CD8-positive, alpha-beta memory T cell (primary cell): ENCODE data around the gene SMC6. TPM values are rescaled to one million over a fixed set of nuclear protein-coding genes. Genes with fewer than 3 reads are reported as not detected.

ENCODE experiments used
- CTCF ChIA-PET: fragments of 350-600 bp; sonication (Branson Sonifier 250); formaldehyde crosslinking; loops from one replicate; lab custom pipeline; 2021; ENCODE audit warnings: antibody characterized with exemption; lab: Charles Lee
- POLR2A ChIA-PET: fragments of 350-600 bp; sonication (Branson Sonifier 250); formaldehyde crosslinking; loops from one replicate; lab custom pipeline; 2021; ENCODE audit warnings: antibody characterized with exemption; lab: Charles Lee
- DNase-seq, 5 donors: peaks; one replicate each; pipeline versions ENCODE4 v3.0.0 to v3.0.0-alpha.2; 2020 to 2022; ENCODE audit warnings: mixed read lengths in 1 of 5
- H3K27ac ChIP-seq: one replicate; pipeline ENCODE4 v1.7.0; 2013; ENCODE audit warnings: low read depth, mild to moderate bottlenecking, low read length, moderate library complexity
- H3K27me3 ChIP-seq: 2 replicates; pipeline ENCODE4 v1.7.0; 2013; ENCODE audit warnings: low read length, mild to moderate bottlenecking; ENCODE audit not compliant: insufficient read depth, poor library complexity, severe bottlenecking
- H3K36me3 ChIP-seq: 2 replicates; pipeline ENCODE4 v1.7.0; 2013; ENCODE audit warnings: mild to moderate bottlenecking, low read length, moderate library complexity; ENCODE audit not compliant: insufficient read depth
- H3K4me1 ChIP-seq: 2 replicates; pipeline ENCODE4 v1.7.0; 2013; ENCODE audit warnings: mild to moderate bottlenecking, low read length, moderate library complexity; ENCODE audit not compliant: insufficient read depth
- H3K4me3 ChIP-seq: 2 replicates; pipeline ENCODE4 v1.7.0; 2013; ENCODE audit warnings: mild to moderate bottlenecking, low read length
- H3K9me3 ChIP-seq: 2 replicates; pipeline ENCODE4 v1.7.0; 2013; ENCODE audit warnings: mild to moderate bottlenecking, low read length
- H3K27ac Mint-ChIP-seq, 8 donors: one replicate each; pipeline ENCODE4 v1.8.0; 2020 to 2021; ENCODE audit warnings: mixed read lengths in 8 of 8, mild to moderate bottlenecking in 6 of 8, inconsistent platforms in 3 of 8, moderate library complexity in 3 of 8
- H3K27me3 Mint-ChIP-seq, 2 donors: one replicate each; pipeline ENCODE4 v1.8.0; 2020 to 2021; ENCODE audit warnings: mixed read lengths in 2 of 2, mild to moderate bottlenecking in 1 of 2, moderate library complexity in 1 of 2
- H3K36me3 Mint-ChIP-seq, 3 donors: one replicate each; pipeline ENCODE4 v1.8.0; 2020 to 2021; ENCODE audit warnings: mixed read lengths in 3 of 3, inconsistent platforms in 1 of 3, mild to moderate bottlenecking in 1 of 3
- H3K4me1 Mint-ChIP-seq, 3 donors: one replicate each; pipeline ENCODE4 v1.8.0; 2020 to 2021; ENCODE audit warnings: mixed read lengths in 3 of 3, inconsistent platforms in 1 of 3, mild to moderate bottlenecking in 1 of 3
- H3K4me3 Mint-ChIP-seq, 7 donors: one replicate each; pipeline ENCODE4 v1.8.0; 2020 to 2021; ENCODE audit warnings: mixed read lengths in 7 of 7, mild to moderate bottlenecking in 6 of 7, moderate library complexity in 4 of 7, inconsistent platforms in 2 of 7
- H3K9me3 Mint-ChIP-seq, 5 donors: one replicate each; pipeline ENCODE4 v1.8.0; 2020 to 2022; ENCODE audit warnings: mixed read lengths in 5 of 5, mild to moderate bottlenecking in 3 of 5, moderate library complexity in 2 of 5, inconsistent platforms in 1 of 5
- polyA plus RNA-seq: library from polyadenylated mRNA; unstranded; fragments of 300-500 nt; fragmentation: Illumina TruSeq; gene quantifications from one replicate; pipeline ENCODE4 v1.2.3, GENCODE V29; 2021
- total RNA-seq, 2 experiments: library from RNA; stranded (reverse); gene quantifications; one replicate each; pipeline ENCODE4 v1.2.3, GENCODE V29; 2021

SMC6 gene
- total and polyA plus RNA-seq, 3 experiments from 2014 or later, result 15.8 to 25.7 (median 23.7) TPM

- Mint-ChIP-seq H3K27me3 (peaks cover 5 to 8% of the 10 kb centered on the region in 2 donors), H3K27ac (no peak overlapping the region), H3K36me3 (no peaks in the 10 kb centered on the region), H3K4me3 (no peak overlapping the region), H3K4me1 (no peaks in the 10 kb centered on the region), H3K9me3 (no peaks in the 10 kb centered on the region)
- CTCF ChIA-PET, result no interaction called here
- no peak overlapping the region for H3K4me3 ChIP-seq
- H3K9me3 ChIP-seq, result no peaks in the 10 kb centered on the region
- no peaks in the 10 kb centered on the region for H3K36me3 ChIP-seq
- DNase-seq, result no peak
- no peaks in the 10 kb centered on the region for H3K27me3 ChIP-seq
- H3K27ac ChIP-seq, result no peak overlapping the region
- H3K4me1 ChIP-seq, result no peaks in the 10 kb centered on the region
- POLR2A ChIA-PET, result no interaction called here
Measured at GRCh38 chr2:17638196-17638743, 115.3 kb downstream of the SMC6 start.

GRCh38 chr2:17637131-17637906, 116.3 kb downstream of the SMC6 start:
- no peaks in the 10 kb centered on the region for H3K4me1 Mint-ChIP-seq
- H3K36me3 ChIP-seq, result no peaks in the 10 kb centered on the region
- H3K27me3 Mint-ChIP-seq, result peaks cover 8 to 9% of the 10 kb centered on the region in 2 donors
- H3K4me3 ChIP-seq, result no peak overlapping the region
- no peaks in the 10 kb centered on the region for H3K9me3 ChIP-seq
- no peak overlapping the region for H3K4me3 Mint-ChIP-seq
- H3K4me1 ChIP-seq, result no peaks in the 10 kb centered on the region
- ChIA-PET CTCF (interaction anchor here (0.7 to 1.4 kb wide), 2 partner anchors 9 to 10 kb away, joined by 3 read pairs; no protein-coding TSS in a partner anchor), POLR2A (no interaction called here)
- DNase-seq, result no peak
- no peaks in the 10 kb centered on the region for H3K9me3 Mint-ChIP-seq
- no peak overlapping the region for H3K27ac ChIP-seq
- no peaks in the 10 kb centered on the region for H3K27me3 ChIP-seq
- peak overlapping the region in 1 of 8 donors; percentile 12 for H3K27ac Mint-ChIP-seq
- H3K36me3 Mint-ChIP-seq, result no peaks in the 10 kb centered on the region

- DNase-seq, result no peak
- H3K4me1 Mint-ChIP-seq, result no peaks in the 10 kb centered on the region
- POLR2A ChIA-PET, result interaction anchor here (0.5 kb wide), 1 partner anchor 10 kb away, joined by 3 read pairs; no protein-coding TSS in a partner anchor
- Histone ChIP-seq H3K27ac (no peak overlapping the region), H3K36me3 (no peaks in the 10 kb centered on the region), H3K4me1 (no peaks in the 10 kb centered on the region), H3K9me3 (no peaks in the 10 kb centered on the region), H3K4me3 (no peak overlapping the region), H3K27me3 (no peaks in the 10 kb centered on the region)
- H3K27me3 Mint-ChIP-seq, result peaks cover 8 to 9% of the 10 kb centered on the region in 2 donors
- no peaks in the 10 kb centered on the region for H3K9me3 Mint-ChIP-seq
- CTCF ChIA-PET, result interaction anchor here (1.4 kb wide), 1 partner anchor 10 kb away, joined by 3 read pairs; no protein-coding TSS in a partner anchor
- H3K4me3 Mint-ChIP-seq, result no peak overlapping the region
- no peaks in the 10 kb centered on the region for H3K36me3 Mint-ChIP-seq
- H3K27ac Mint-ChIP-seq, result no peak overlapping the region
Measured at GRCh38 chr2:17636257-17636656, 117.4 kb downstream of the SMC6 start.

GRCh38 chr2:17634997-17635396, 118.6 kb downstream of the SMC6 start:
- H3K27me3 Mint-ChIP-seq, result peaks cover 8 to 9% of the 10 kb centered on the region in 2 donors
- H3K36me3 Mint-ChIP-seq, result no peaks in the 10 kb centered on the region
- no peaks in the 10 kb centered on the region for H3K9me3 ChIP-seq
- no peaks in the 10 kb centered on the region for H3K4me1 Mint-ChIP-seq
- no peak overlapping the region for H3K4me3 ChIP-seq
- no peaks in the 10 kb centered on the region for H3K36me3 ChIP-seq
- ChIA-PET POLR2A (no interaction called here), CTCF (interaction anchor here (2.6 kb wide), 1 partner anchor 11 kb away, joined by 9 read pairs; no protein-coding TSS in a partner anchor)
- H3K27ac ChIP-seq, result no peak overlapping the region
- H3K27ac Mint-ChIP-seq, result no peak overlapping the region
- no peak overlapping the region for H3K4me3 Mint-ChIP-seq
- H3K4me1 ChIP-seq, result no peaks in the 10 kb centered on the region
- no peaks in the 10 kb centered on the region for H3K27me3 ChIP-seq
- no peaks in the 10 kb centered on the region for H3K9me3 Mint-ChIP-seq
- DNase-seq, result no peak

- Mint-ChIP-seq H3K27ac (no peak overlapping the region), H3K4me1 (no peaks in the 10 kb centered on the region), H3K4me3 (no peak overlapping the region), H3K36me3 (no peaks in the 10 kb centered on the region), H3K9me3 (no peaks in the 10 kb centered on the region), H3K27me3 (peaks cover 8 to 11% of the 10 kb centered on the region in 2 donors)
- H3K9me3 ChIP-seq, result no peaks in the 10 kb centered on the region
- POLR2A ChIA-PET, result no interaction called here
- no peaks in the 10 kb centered on the region for H3K4me1 ChIP-seq
- no peak overlapping the region for H3K4me3 ChIP-seq
- no peaks in the 10 kb centered on the region for H3K27me3 ChIP-seq
- CTCF ChIA-PET, result no interaction called here
- DNase-seq, result no peak
- no peak overlapping the region for H3K27ac ChIP-seq
- H3K36me3 ChIP-seq, result no peaks in the 10 kb centered on the region
Measured at GRCh38 chr2:17630089-17630488, 123.5 kb downstream of the SMC6 start.

- Histone ChIP-seq H3K4me3 (no peak overlapping the region), H3K27me3 (no peaks in the 10 kb centered on the region), H3K9me3 (no peaks in the 10 kb centered on the region), H3K36me3 (no peaks in the 10 kb centered on the region), H3K4me1 (no peaks in the 10 kb centered on the region), H3K27ac (no peak overlapping the region)
- H3K4me1 Mint-ChIP-seq, result no peaks in the 10 kb centered on the region
- CTCF ChIA-PET, result no interaction called here
- H3K4me3 Mint-ChIP-seq, result no peak overlapping the region
- H3K36me3 Mint-ChIP-seq, result no peaks in the 10 kb centered on the region
- H3K27me3 Mint-ChIP-seq, result peaks cover 10 to 18% of the 10 kb centered on the region in 2 donors
- no peak for DNase-seq
- POLR2A ChIA-PET, result no interaction called here
- no peak overlapping the region for H3K27ac Mint-ChIP-seq
- no peaks in the 10 kb centered on the region for H3K9me3 Mint-ChIP-seq
Measured at GRCh38 chr2:17628349-17629261, 125.0 kb downstream of the SMC6 start.

GRCh38 chr2:17627434-17627833, 126.2 kb downstream of the SMC6 start:
- Mint-ChIP-seq H3K27ac (no peak overlapping the region), H3K4me1 (no peaks in the 10 kb centered on the region), H3K4me3 (no peak overlapping the region), H3K27me3 (peaks cover 10 to 19% of the 10 kb centered on the region in 2 donors), H3K9me3 (no peaks in the 10 kb centered on the region), H3K36me3 (no peaks in the 10 kb centered on the region)
- Histone ChIP-seq H3K4me1 (no peaks in the 10 kb centered on the region), H3K27ac (no peak overlapping the region), H3K9me3 (no peaks in the 10 kb centered on the region), H3K4me3 (no peak overlapping the region), H3K36me3 (no peaks in the 10 kb centered on the region), H3K27me3 (no peaks in the 10 kb centered on the region)
- POLR2A ChIA-PET, result no interaction called here
- no peak for DNase-seq
- CTCF ChIA-PET, result no interaction called here
